Ectodermal cell (in vitro differentiated cells): ENCODE data around the gene GABBR2.
"Not testable (repeated sequence)": the region's sequence is repeated elsewhere in the genome, so short reads cannot be mapped to it uniquely, and the experiment has no call there.

ENCODE experiments used
- H3K27ac ChIP-seq: 2 replicates; pipeline ENCODE4 v1.7.0; 2013; ENCODE audit warnings: mild to moderate bottlenecking, low read depth, low read length; ENCODE audit not compliant: insufficient read depth, poor library complexity, severe bottlenecking
- H3K27me3 ChIP-seq: 2 replicates; pipeline ENCODE4 v1.7.0; 2013; ENCODE audit warnings: mild to moderate bottlenecking, low read length; ENCODE audit not compliant: insufficient read depth, control insufficient read depth, poor library complexity, severe bottlenecking
- H3K36me3 ChIP-seq: one replicate; pipeline ENCODE4 v1.7.0; 2013; ENCODE audit warnings: low read length; ENCODE audit not compliant: control insufficient read depth, insufficient read depth
- H3K4me1 ChIP-seq: one replicate; pipeline ENCODE4 v1.7.0; 2013; ENCODE audit warnings: low read length; ENCODE audit not compliant: control insufficient read depth, insufficient read depth
- H3K4me3 ChIP-seq: 2 replicates; pipeline ENCODE4 v1.7.0; 2013; ENCODE audit warnings: low read depth, low read length, control low read depth; ENCODE audit not compliant: insufficient read depth
- H3K9me3 ChIP-seq: 2 replicates; pipeline ENCODE4 v1.7.0; 2013; ENCODE audit warnings: mild to moderate bottlenecking, low read length, moderate library complexity; ENCODE audit not compliant: control insufficient read depth
- WGBS, 2 experiments: methylation state at CpG; one replicate each; pipeline ENCODE4 v1.1.7; 2013; ENCODE audit warnings: missing lambda C conversion rate in 2 of 2; 5-methylcytosine and 5-hydroxymethylcytosine counted together

The GABBR2 gene

GRCh38 chr9:98281281-98281680, 427.5 kb downstream of the GABBR2 start:
- H3K27me3 ChIP-seq, result no peaks in the 10 kb centered on the region
- H3K4me1 ChIP-seq, result no peaks in the 10 kb centered on the region
- H3K4me3 ChIP-seq, result no peak overlapping the region
- WGBS, 2 experiments, result 89 to 98% methylated on average over 1 of the region's 1 CpG
- H3K36me3 ChIP-seq, result no peaks in the 10 kb centered on the region
- H3K9me3 ChIP-seq, result no peaks in the 10 kb centered on the region
- H3K27ac ChIP-seq, result no peak overlapping the region

GRCh38 chr9:98280574-98280973, 428.2 kb downstream of the GABBR2 start:
- H3K4me3 ChIP-seq, result no peak overlapping the region
- no peak overlapping the region for H3K27ac ChIP-seq
- no peaks in the 10 kb centered on the region for H3K27me3 ChIP-seq
- WGBS, 2 experiments, result 82 to 84% methylated on average over 6 of the region's 6 CpGs
- no peaks in the 10 kb centered on the region for H3K4me1 ChIP-seq
- no peaks in the 10 kb centered on the region for H3K36me3 ChIP-seq
- H3K9me3 ChIP-seq, result no peaks in the 10 kb centered on the region

GRCh38 chr9:98280162-98280561, 428.6 kb downstream of the GABBR2 start:
- Histone ChIP-seq H3K27me3 (no peaks in the 10 kb centered on the region), H3K4me3 (no peak overlapping the region), H3K36me3 (no peaks in the 10 kb centered on the region), H3K4me1 (no peaks in the 10 kb centered on the region), H3K27ac (no peak overlapping the region), H3K9me3 (no peaks in the 10 kb centered on the region)
- 92 to 94% methylated on average over 2 of the region's 2 CpGs for WGBS, 2 experiments

- H3K27me3 ChIP-seq, result no peaks in the 10 kb centered on the region
- 89 to 93% methylated on average over 9 to 10 of the region's 10 CpGs for WGBS, 2 experiments
These were observed 431.7 kb downstream of the GABBR2 start for GRCh38 chr9:98276907-98277469.

GRCh38 chr9:98275159-98275558, 433.6 kb downstream of the GABBR2 start:
- no peaks in the 10 kb centered on the region for H3K27me3 ChIP-seq
- no peaks in the 10 kb centered on the region for H3K9me3 ChIP-seq
- H3K27ac ChIP-seq, result no peak overlapping the region
- no CpG with 5 or more reads among the region's 2 CpGs for WGBS, 2 experiments
- no peaks in the 10 kb centered on the region for H3K36me3 ChIP-seq
- H3K4me3 ChIP-seq, result no peak overlapping the region
- H3K4me1 ChIP-seq, result peaks cover 3% of the 10 kb centered on the region

More at GRCh38 chr9:98276907-98277469, 431.7 kb downstream of the GABBR2 start:
- no peaks in the 10 kb centered on the region for H3K4me1 ChIP-seq
- no peak overlapping the region for H3K4me3 ChIP-seq
- H3K9me3 ChIP-seq, result no peaks in the 10 kb centered on the region
- H3K27ac ChIP-seq, result no peak overlapping the region
- H3K36me3 ChIP-seq, result no peaks in the 10 kb centered on the region

- H3K27ac ChIP-seq, result no peak overlapping the region
- no peak overlapping the region for H3K4me3 ChIP-seq
- WGBS, 2 experiments, result 94% methylated on average over 3 of the region's 3 CpGs
- no peaks in the 10 kb centered on the region for H3K36me3 ChIP-seq
- no peaks in the 10 kb centered on the region for H3K27me3 ChIP-seq
- peaks cover 3% of the 10 kb centered on the region for H3K4me1 ChIP-seq
- H3K9me3 ChIP-seq, result no peaks in the 10 kb centered on the region
These were observed 436.7 kb downstream of the GABBR2 start for GRCh38 chr9:98272083-98272482.

GRCh38 chr9:98271479-98271878, 437.3 kb downstream of the GABBR2 start:
- H3K27me3 ChIP-seq, result no peaks in the 10 kb centered on the region
- peaks cover 3% of the 10 kb centered on the region for H3K4me1 ChIP-seq
- no peak overlapping the region for H3K4me3 ChIP-seq
- 68 to 69% methylated on average over 3 of the region's 3 CpGs for WGBS, 2 experiments
- H3K9me3 ChIP-seq, result no peaks in the 10 kb centered on the region
- H3K36me3 ChIP-seq, result no peaks in the 10 kb centered on the region
- no peak overlapping the region for H3K27ac ChIP-seq

- WGBS, 2 experiments, result 84 to 85% methylated on average over 11 of the region's 11 CpGs
- not testable (repeated sequence) for H3K27ac ChIP-seq, H3K4me3 ChIP-seq, H3K27me3 ChIP-seq, H3K36me3 ChIP-seq, H3K4me1 ChIP-seq, H3K9me3 ChIP-seq
These were observed 438.5 kb downstream of the GABBR2 start for GRCh38 chr9:98270284-98270683.

- WGBS, 2 experiments, result 49 to 54% methylated on average over 10 of the region's 10 CpGs
- H3K27ac ChIP-seq, H3K9me3 ChIP-seq, H3K36me3 ChIP-seq, H3K4me3 ChIP-seq, H3K27me3 ChIP-seq, H3K4me1 ChIP-seq: not testable (repeated sequence)
These were observed 439.1 kb downstream of the GABBR2 start for GRCh38 chr9:98269652-98270051.

GRCh38 chr9:98267556-98267955, 441.2 kb downstream of the GABBR2 start:
- H3K27me3 ChIP-seq, H3K4me1 ChIP-seq, H3K36me3 ChIP-seq, H3K27ac ChIP-seq, H3K9me3 ChIP-seq, H3K4me3 ChIP-seq: not testable (repeated sequence)
- 95% methylated on average over 8 of the region's 8 CpGs for WGBS, 2 experiments

- WGBS, 2 experiments, result 88 to 97% methylated on average over 2 of the region's 2 CpGs
- H3K27me3 ChIP-seq, result no peaks in the 10 kb centered on the region
- H3K4me3 ChIP-seq, result no peak overlapping the region
- H3K27ac ChIP-seq, result no peak overlapping the region
- H3K9me3 ChIP-seq, result no peaks in the 10 kb centered on the region
- no peaks in the 10 kb centered on the region for H3K36me3 ChIP-seq
- H3K4me1 ChIP-seq, result no peaks in the 10 kb centered on the region
These were observed 444.2 kb downstream of the GABBR2 start for GRCh38 chr9:98264516-98264915.
